ENCODE results near the gene VASH1. TPM values are rescaled to one million over a fixed set of nuclear protein-coding genes. Genes with fewer than 3 reads are reported as not detected.

Gene VASH1
- total RNA-seq, 1 experiment from 2014 or later = 4.3 TPM

GRCh38 chr14:76811561-76811960, 50.3 kb downstream of the VASH1 start:
- CTCF ChIA-PET = interaction anchor here (0.6 to 1.7 kb wide), 4 partner anchors 26 to 644 kb away, joined by 3 to 11 read pairs (median 4); no protein-coding TSS in a partner anchor
- TF ChIP-seq CTCF (conservative IDR thresholded peaks at IDR 0.05) (no peak), EZH2 (IDR thresholded peaks at IDR 0.05; ENCODE audit: low read depth) (no peak)
- 0 out of 2 replicates have a peak, but pooled peaks cover 3% of the 10 kb centered on the region for H3K36me3 ChIP-seq (ENCODE audit: low read depth)
- intact Hi-C loops (cut with micrococcal nuclease; ENCODE audit: unreplicated experiment) = loop anchor here (1.0 kb wide), 1 partner anchor 101 kb away; no protein-coding TSS in a partner anchor
- H3K4me2 ChIP-seq = peak overlapping the region; percentile 92
- peaks cover 5% of the 10 kb centered on the region for H4K20me1 ChIP-seq (ENCODE audit: insufficient read depth)
- no peak overlapping the region for H3K27ac ChIP-seq
- no peaks in the 10 kb centered on the region for H3K9me3 ChIP-seq (ENCODE audit: insufficient read depth, low read depth)
- H3K4me1 ChIP-seq (replicated peaks; ENCODE audit: insufficient read depth) = peaks cover 14% of the 10 kb centered on the region
- no peaks in the 10 kb centered on the region for H3K9me2 ChIP-seq (ENCODE audit: insufficient read depth)
- H3F3A ChIP-seq (ENCODE audit: insufficient read depth, low read depth) = peaks cover 10% of the 10 kb centered on the region; the same call in 1 of the 2 replicates
- peaks cover 16% of the 10 kb centered on the region for H3K79me2 ChIP-seq (ENCODE audit: low read depth)
- BruUV-seq (replicated peaks) = no TSS peak
- POLR2A ChIA-PET (ENCODE audit: unreplicated experiment) = interaction anchor here (0.6 kb wide), 2 partner anchors 12 to 184 kb away, joined by 3 to 8 read pairs; no protein-coding TSS in a partner anchor
- DNase-seq = no peak
- H3K27me3 ChIP-seq (ENCODE audit: insufficient read depth, low read depth) = peaks cover 8% of the 10 kb centered on the region
- peak overlapping the region; percentile 89 for H2AFZ ChIP-seq
- peak overlapping the region; percentile 74 for H3K4me3 ChIP-seq

- peaks cover 13% of the 10 kb centered on the region for H3K27me3 ChIP-seq (ENCODE audit: insufficient read depth, low read depth)
- intact Hi-C loops (cut with micrococcal nuclease; ENCODE audit: unreplicated experiment) = loop anchor here (1.0 to 2.0 kb wide), 4 partner anchors 39 to 645 kb away; partner anchors contain the start of genes CIPC, GSTZ1 and VIPAS39
- H3F3A ChIP-seq (ENCODE audit: insufficient read depth, low read depth) = peaks cover 10% of the 10 kb centered on the region; the same call in 1 of the 2 replicates
- H3K9me2 ChIP-seq (ENCODE audit: insufficient read depth) = no peaks in the 10 kb centered on the region
- peak overlapping the region; percentile 74 for H3K4me3 ChIP-seq
- peaks cover 14% of the 10 kb centered on the region for H3K4me1 ChIP-seq (replicated peaks; ENCODE audit: insufficient read depth)
- H3K27ac ChIP-seq = no peak overlapping the region
- H3K79me2 ChIP-seq (ENCODE audit: low read depth) = peaks cover 16% of the 10 kb centered on the region
- H2AFZ ChIP-seq = peak overlapping the region; percentile 89
- POLR2A ChIA-PET (ENCODE audit: unreplicated experiment) = interaction anchor here (0.6 kb wide), 3 partner anchors 13 to 894 kb away, joined by 3 to 8 read pairs (median 4); no protein-coding TSS in a partner anchor
- H3K36me3 ChIP-seq (ENCODE audit: low read depth) = 0 out of 2 replicates have a peak, but pooled peaks cover 3% of the 10 kb centered on the region
- no peak for TF ChIP-seq EZH2 (IDR thresholded peaks at IDR 0.05; ENCODE audit: low read depth)
- no peak for TF ChIP-seq CTCF (conservative IDR thresholded peaks at IDR 0.05)
- CTCF ChIA-PET = interaction anchor here (0.9 to 1.7 kb wide), 2 partner anchors 27 to 102 kb away, joined by 4 to 11 read pairs; no protein-coding TSS in a partner anchor
- BruUV-seq (replicated peaks) = TSS peak; percentile 64
- H3K4me2 ChIP-seq = peak overlapping the region; percentile 92
- H3K9me3 ChIP-seq (ENCODE audit: insufficient read depth, low read depth) = no peaks in the 10 kb centered on the region
- H4K20me1 ChIP-seq (ENCODE audit: insufficient read depth) = peaks cover 5% of the 10 kb centered on the region
- DNase-seq = no peak
Measured at GRCh38 chr14:76812093-76812421, 50.8 kb downstream of the VASH1 start.

- Histone ChIP-seq H3K4me3 (peak within 1 kb of the TSS; percentile 74), H2AFZ (peak within 1 kb of the TSS; percentile 89), H4K20me1 (ENCODE audit: insufficient read depth) (peaks cover 5% of the 10 kb centered on the region), H3K27ac (no peak within 1 kb of the TSS), H3K79me2 (ENCODE audit: low read depth) (peaks cover 16% of the 10 kb centered on the region), H3K4me1 (replicated peaks; ENCODE audit: insufficient read depth) (peaks cover 14% of the 10 kb centered on the region), H3K9me2 (ENCODE audit: insufficient read depth) (no peaks in the 10 kb centered on the region), H3K9me3 (ENCODE audit: insufficient read depth, low read depth) (no peaks in the 10 kb centered on the region), H3K27me3 (ENCODE audit: insufficient read depth, low read depth) (peaks cover 19% of the 10 kb centered on the region), H3K4me2 (peak within 1 kb of the TSS; percentile 92), H3F3A (ENCODE audit: insufficient read depth, low read depth) (peaks cover 10% of the 10 kb centered on the region; the same call in 1 of the 2 replicates), H3K36me3 (ENCODE audit: low read depth) (0 out of 2 replicates have a peak, but pooled peaks cover 2% of the 10 kb centered on the region)
- BruUV-seq (replicated peaks) = no TSS peak
- ChIA-PET POLR2A (ENCODE audit: unreplicated experiment) (interaction anchor here (0.6 to 0.7 kb wide), 5 partner anchors 13 to 894 kb away, joined by 3 to 8 read pairs (median 4); no protein-coding TSS in a partner anchor), CTCF (interaction anchor here (0.7 to 1.7 kb wide), 3 partner anchors 28 to 311 kb away, joined by 3 to 11 read pairs (median 4); no protein-coding TSS in a partner anchor)
- TF ChIP-seq EZH2 (IDR thresholded peaks at IDR 0.05; ENCODE audit: low read depth) = no peak
- TF ChIP-seq CTCF (conservative IDR thresholded peaks at IDR 0.05) = no peak
- intact Hi-C loops (cut with micrococcal nuclease; ENCODE audit: unreplicated experiment) = loop anchor here (1.0 to 2.0 kb wide), 4 partner anchors 39 to 645 kb away; partner anchors contain the start of genes CIPC, GSTZ1 and VIPAS39
- peak; percentile 85 to 100 for DNase-seq
Measured at GRCh38 chr14:76812422-76813383, 51.4 kb downstream of the VASH1 start, which contains the start of gene ANGEL1. Gene ANGEL1 (minus strand): TSS chr14:76812882. CDS start chr14:76812827, 55 bp downstream.
